K562 (cell line): ENCODE data around the gene OR8D2. TPM values are rescaled to one million over a fixed set of nuclear protein-coding genes. Genes with fewer than 3 reads are reported as not detected.

Experiments used
- EHMT2 ChIP-seq: fragments of 450-650 bp; IDR thresholded peaks from 2 replicates; pipeline ENCODE4 v1.6.1; 2018; ENCODE audit warnings: antibody characterized with exemption
- MTA1 ChIP-seq: fragments of 450-650 bp; IDR thresholded peaks from 2 replicates; pipeline ENCODE4 v1.6.1; 2017; ENCODE audit warnings: borderline replicate concordance
- PTRF ChIP-seq: fragments of 450-650 bp; IDR thresholded peaks from 2 replicates; pipeline ENCODE4 v1.6.1; 2016; ENCODE audit warnings: mild to moderate bottlenecking, missing genetic modification characterization, missing compliant biosample characterization
- RBFOX2 ChIP-seq: fragments of 200-400 bp; formaldehyde crosslinking; IDR thresholded peaks from 2 replicates; pipeline ENCODE4 v1.6.1; 2017; ENCODE audit warnings: low read depth, mild to moderate bottlenecking, low read length, moderate library complexity
- SMARCC2 ChIP-seq: fragments of 450-650 bp; IDR thresholded peaks from 2 replicates; pipeline ENCODE4 v1.6.1; 2017; ENCODE audit warnings: antibody characterized with exemption, moderate library complexity, mild to moderate bottlenecking, low read depth
- SNAPC5 ChIP-seq: fragments of 250-450 bp; sonication (Bioruptor Pico); IDR thresholded peaks from 2 replicates; pipeline ENCODE4 v1.8.0; 2021; ENCODE audit warnings: moderate library complexity, mild to moderate bottlenecking, inconsistent platforms
- ZNF239 ChIP-seq: fragments of 250-450 bp; sonication (Bioruptor Pico); IDR thresholded peaks from 2 replicates; pipeline ENCODE4 v1.4.0; 2020; ENCODE audit warnings: mild to moderate bottlenecking
- ZNF589 ChIP-seq: fragments of 200-800 bp; sonication (Bioruptor generic); IDR thresholded peaks from 2 replicates; pipeline ENCODE4 v1.6.1; 2016; ENCODE audit warnings: low read depth, missing genetic modification characterization, missing compliant biosample characterization
- ZNF76 ChIP-seq: fragments of 250-450 bp; sonication (Bioruptor Pico); IDR thresholded peaks from 2 replicates; pipeline ENCODE4 v1.4.0; 2020; ENCODE audit warnings: mild to moderate bottlenecking, moderate library complexity, borderline replicate concordance
- ZNF778 ChIP-seq: fragments of 450-650 bp; formaldehyde crosslinking; IDR thresholded peaks from 2 replicates; pipeline ENCODE4 v1.4.0; 2020; ENCODE audit warnings: mild to moderate bottlenecking, moderate library complexity
- polyA plus RNA-seq, 8 experiments: library from polyadenylated mRNA; depleted of rRNA in 4 of 8; stranded (reverse) in 5 of 8; unstranded in 3 of 8; fragments of >200 nt; fragmentation: Nextera tagmentation in 2 of 8; fragmentation: Illumina TruSeq in 1 of 8; extraction: Ambion mirVana in 2 of 8; extraction: Trizol in 1 of 8; gene quantifications; 2 replicates each; pipeline versions ENCODE4 v1.2.1 to v1.2.3, GENCODE V29; 2011 to 2014; ENCODE audit warnings: inconsistent platforms in 1 of 8, missing spikeins in 1 of 8
- total RNA-seq, 7 experiments: library from RNA; depleted of rRNA in 6 of 7; stranded (reverse); fragments of >200 nt in 6 of 7; fragmentation: Illumina TruSeq in 2 of 7; extraction: Trizol in 2 of 7; gene quantifications; 2 replicates each; pipeline versions ENCODE4 v1.2.1 to v1.2.3, GENCODE V29; 2011 to 2021; ENCODE audit warnings: low replicate concordance in 1 of 7
- TF ChIP-seq, protein P1 (sequence below), 2 experiments: fragments of 450-650 bp; formaldehyde crosslinking in 1 of 2; IDR thresholded peaks; 2 replicates each; pipeline versions ENCODE4 v1.4.0 to v1.6.1; 2014 to 2020; ENCODE audit warnings: mild to moderate bottlenecking in 2 of 2, borderline replicate concordance in 1 of 2, low read depth in 1 of 2
- TF ChIP-seq, protein P2 (sequence below): fragments of 250-450 bp; sonication (Bioruptor Pico); IDR thresholded peaks from 2 replicates; pipeline ENCODE4 v1.9.0; 2021; ENCODE audit warnings: mild to moderate bottlenecking

Gene OR8D2
- total and polyA plus RNA-seq, 9 of the 15 experiments (the other 6 are each of a cell fraction or from before 2014, with no cell fraction given), result 0.06 to 0.21 TPM; not detected in 7

DNA sequence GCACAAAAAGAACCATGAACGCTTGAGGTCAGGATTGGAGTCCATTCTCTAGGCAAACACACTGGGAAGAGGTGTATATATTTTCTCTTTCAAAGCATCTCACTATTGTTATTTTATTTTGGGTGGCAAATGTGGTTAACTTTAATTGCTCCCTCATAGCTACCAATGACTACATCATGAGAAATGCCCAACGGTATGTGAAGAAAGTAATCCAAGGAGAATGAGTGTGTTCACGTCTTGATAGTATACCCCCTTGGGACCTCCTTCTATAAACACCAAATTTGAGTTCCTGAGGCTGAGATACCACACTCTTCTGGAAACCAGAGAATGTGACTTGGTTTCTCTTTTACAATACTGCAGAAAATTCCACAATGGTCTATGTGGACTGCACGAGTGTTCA, 22.1 kb downstream of the OR8D2 start (continued):
- TF ChIP-seq, protein P1, sequence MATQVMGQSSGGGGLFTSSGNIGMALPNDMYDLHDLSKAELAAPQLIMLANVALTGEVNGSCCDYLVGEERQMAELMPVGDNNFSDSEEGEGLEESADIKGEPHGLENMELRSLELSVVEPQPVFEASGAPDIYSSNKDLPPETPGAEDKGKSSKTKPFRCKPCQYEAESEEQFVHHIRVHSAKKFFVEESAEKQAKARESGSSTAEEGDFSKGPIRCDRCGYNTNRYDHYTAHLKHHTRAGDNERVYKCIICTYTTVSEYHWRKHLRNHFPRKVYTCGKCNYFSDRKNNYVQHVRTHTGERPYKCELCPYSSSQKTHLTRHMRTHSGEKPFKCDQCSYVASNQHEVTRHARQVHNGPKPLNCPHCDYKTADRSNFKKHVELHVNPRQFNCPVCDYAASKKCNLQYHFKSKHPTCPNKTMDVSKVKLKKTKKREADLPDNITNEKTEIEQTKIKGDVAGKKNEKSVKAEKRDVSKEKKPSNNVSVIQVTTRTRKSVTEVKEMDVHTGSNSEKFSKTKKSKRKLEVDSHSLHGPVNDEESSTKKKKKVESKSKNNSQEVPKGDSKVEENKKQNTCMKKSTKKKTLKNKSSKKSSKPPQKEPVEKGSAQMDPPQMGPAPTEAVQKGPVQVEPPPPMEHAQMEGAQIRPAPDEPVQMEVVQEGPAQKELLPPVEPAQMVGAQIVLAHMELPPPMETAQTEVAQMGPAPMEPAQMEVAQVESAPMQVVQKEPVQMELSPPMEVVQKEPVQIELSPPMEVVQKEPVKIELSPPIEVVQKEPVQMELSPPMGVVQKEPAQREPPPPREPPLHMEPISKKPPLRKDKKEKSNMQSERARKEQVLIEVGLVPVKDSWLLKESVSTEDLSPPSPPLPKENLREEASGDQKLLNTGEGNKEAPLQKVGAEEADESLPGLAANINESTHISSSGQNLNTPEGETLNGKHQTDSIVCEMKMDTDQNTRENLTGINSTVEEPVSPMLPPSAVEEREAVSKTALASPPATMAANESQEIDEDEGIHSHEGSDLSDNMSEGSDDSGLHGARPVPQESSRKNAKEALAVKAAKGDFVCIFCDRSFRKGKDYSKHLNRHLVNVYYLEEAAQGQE (IDR thresholded peaks at IDR 0.05; ENCODE audit: borderline replicate concordance), result no peak
- TF ChIP-seq, protein P1 (CRISPR knock-in tag; IDR thresholded peaks at IDR 0.05; ENCODE audit: low read depth), result no peak
- TF ChIP-seq EHMT2 (no peak), RBFOX2 (no peak), SMARCC2 (no peak), PTRF (tag) (no peak), MTA1 (no peak), SNAPC5 (CRISPR knock-in tag) (no peak), ZNF589 (no peak), ZNF778 (CRISPR knock-in tag) (no peak), ZNF239 (no peak), ZNF76 (CRISPR knock-in tag) (no peak)
- TF ChIP-seq, protein P2, sequence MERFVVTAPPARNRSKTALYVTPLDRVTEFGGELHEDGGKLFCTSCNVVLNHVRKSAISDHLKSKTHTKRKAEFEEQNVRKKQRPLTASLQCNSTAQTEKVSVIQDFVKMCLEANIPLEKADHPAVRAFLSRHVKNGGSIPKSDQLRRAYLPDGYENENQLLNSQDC (CRISPR knock-in tag), result no peak
